Skeletal muscle satellite cell (primary cell): ENCODE measurements around the gene SYNJ2.

ENCODE experiments used
- H3K27me3 ChIP-seq: 2 replicates; pipeline ENCODE4 v1.7.0; 2013; ENCODE audit warnings: low read length; ENCODE audit not compliant: control insufficient read depth, insufficient read depth
- H3K36me3 ChIP-seq: 2 replicates; pipeline ENCODE4 v1.7.0; 2013; ENCODE audit warnings: mild to moderate bottlenecking, control low read depth, low read length; ENCODE audit not compliant: insufficient read depth
- H3K4me1 ChIP-seq: 2 replicates; pipeline ENCODE4 v1.7.0; 2013; ENCODE audit warnings: low read length; ENCODE audit not compliant: control insufficient read depth, insufficient read depth
- H3K4me2 ChIP-seq: 2 replicates; pipeline ENCODE4 v1.7.0; 2013; ENCODE audit warnings: mild to moderate bottlenecking, low read length
- H3K4me3 ChIP-seq: 2 replicates; pipeline ENCODE4 v1.7.0; 2013; ENCODE audit warnings: low read length
- H3K9ac ChIP-seq: 2 replicates; pipeline ENCODE4 v1.7.0; 2013; ENCODE audit warnings: mild to moderate bottlenecking, low read depth, low read length, moderate library complexity
- H3K9me3 ChIP-seq: replicated peaks from 2 replicates; pipeline ENCODE4 v1.7.0; 2013; ENCODE audit warnings: mild to moderate bottlenecking, control low read depth, low read length

The SYNJ2 gene

GRCh38 chr6:158095031-158095430, 113.4 kb downstream of the SYNJ2 start:
- no peaks in the 10 kb centered on the region for H3K4me1 ChIP-seq
- H3K36me3 ChIP-seq, result peaks cover 79% of the 10 kb centered on the region
- H3K9me3 ChIP-seq, result no peaks in the 10 kb centered on the region
- H3K4me3 ChIP-seq, result no peak overlapping the region
- no peaks in the 10 kb centered on the region for H3K27me3 ChIP-seq
- no peak overlapping the region for H3K4me2 ChIP-seq
- H3K9ac ChIP-seq, result no peak overlapping the region

- Histone ChIP-seq H3K27me3 (no peaks in the 10 kb centered on the region), H3K4me1 (no peaks in the 10 kb centered on the region), H3K4me3 (no peak overlapping the region), H3K9ac (no peak overlapping the region), H3K9me3 (no peaks in the 10 kb centered on the region), H3K36me3 (peaks cover 73% of the 10 kb centered on the region), H3K4me2 (no peak overlapping the region)
Measured at GRCh38 chr6:158095671-158096070, 114.0 kb downstream of the SYNJ2 start.

GRCh38 chr6:158103228-158103627, 121.6 kb downstream of the SYNJ2 start:
- no peaks in the 10 kb centered on the region for H3K9me3 ChIP-seq
- no peaks in the 10 kb centered on the region for H3K4me1 ChIP-seq
- no peak overlapping the region for H3K4me2 ChIP-seq
- H3K27me3 ChIP-seq, result no peaks in the 10 kb centered on the region
- no peak overlapping the region for H3K9ac ChIP-seq
- H3K4me3 ChIP-seq, result no peak overlapping the region
- H3K36me3 ChIP-seq, result peaks cover 26% of the 10 kb centered on the region

- H3K4me2 ChIP-seq, result no peak overlapping the region
- H3K9ac ChIP-seq, result no peak overlapping the region
- no peaks in the 10 kb centered on the region for H3K4me1 ChIP-seq
Measured at GRCh38 chr6:158104696-158105095, 123.0 kb downstream of the SYNJ2 start.

GRCh38 chr6:158109748-158110147, 128.1 kb downstream of the SYNJ2 start:
- H3K9ac ChIP-seq, result no peak overlapping the region
- H3K27me3 ChIP-seq, result no peaks in the 10 kb centered on the region
- H3K36me3 ChIP-seq, result peaks cover 36% of the 10 kb centered on the region
- no peak overlapping the region for H3K4me2 ChIP-seq
- no peak overlapping the region for H3K4me3 ChIP-seq
- no peaks in the 10 kb centered on the region for H3K4me1 ChIP-seq
- no peaks in the 10 kb centered on the region for H3K9me3 ChIP-seq

More at GRCh38 chr6:158104696-158105095, 123.0 kb downstream of the SYNJ2 start:
- Histone ChIP-seq H3K36me3 (peaks cover 28% of the 10 kb centered on the region), H3K9me3 (no peaks in the 10 kb centered on the region), H3K4me3 (no peak overlapping the region), H3K27me3 (no peaks in the 10 kb centered on the region)

GRCh38 chr6:158110986-158111385, 129.3 kb downstream of the SYNJ2 start:
- Histone ChIP-seq H3K4me2 (no peak overlapping the region), H3K4me3 (no peak overlapping the region), H3K4me1 (no peaks in the 10 kb centered on the region), H3K36me3 (peaks cover 46% of the 10 kb centered on the region), H3K27me3 (no peaks in the 10 kb centered on the region), H3K9ac (no peak overlapping the region), H3K9me3 (no peaks in the 10 kb centered on the region)

GRCh38 chr6:158111987-158112386, 130.3 kb downstream of the SYNJ2 start:
- Histone ChIP-seq H3K4me1 (no peaks in the 10 kb centered on the region), H3K4me3 (no peak overlapping the region), H3K4me2 (no peak overlapping the region), H3K36me3 (peaks cover 48% of the 10 kb centered on the region), H3K9ac (no peak overlapping the region), H3K27me3 (no peaks in the 10 kb centered on the region), H3K9me3 (no peaks in the 10 kb centered on the region)

- H3K27me3 ChIP-seq, result no peaks in the 10 kb centered on the region
- H3K9me3 ChIP-seq, result no peaks in the 10 kb centered on the region
- no peaks in the 10 kb centered on the region for H3K4me1 ChIP-seq
- H3K9ac ChIP-seq, result no peak overlapping the region
- no peak overlapping the region for H3K4me2 ChIP-seq
- no peak overlapping the region for H3K4me3 ChIP-seq
- peaks cover 44% of the 10 kb centered on the region for H3K36me3 ChIP-seq
Measured at GRCh38 chr6:158113802-158114201, 132.1 kb downstream of the SYNJ2 start.

- Histone ChIP-seq H3K9me3 (no peaks in the 10 kb centered on the region), H3K9ac (no peak overlapping the region), H3K4me3 (no peak overlapping the region), H3K4me1 (no peaks in the 10 kb centered on the region), H3K27me3 (no peaks in the 10 kb centered on the region), H3K36me3 (peaks cover 36% of the 10 kb centered on the region), H3K4me2 (no peak overlapping the region)
Measured at GRCh38 chr6:158115102-158115501, 133.4 kb downstream of the SYNJ2 start.

- no peak overlapping the region for H3K4me2 ChIP-seq
- peaks cover 36% of the 10 kb centered on the region for H3K36me3 ChIP-seq
- H3K9me3 ChIP-seq, result no peaks in the 10 kb centered on the region
- H3K4me1 ChIP-seq, result no peaks in the 10 kb centered on the region
- H3K9ac ChIP-seq, result no peak overlapping the region
- H3K27me3 ChIP-seq, result no peaks in the 10 kb centered on the region
- no peak overlapping the region for H3K4me3 ChIP-seq
Measured at GRCh38 chr6:158115508-158115907, 133.8 kb downstream of the SYNJ2 start.

GRCh38 chr6:158118886-158119285, 137.2 kb downstream of the SYNJ2 start:
- H3K36me3 ChIP-seq, result peaks cover 22% of the 10 kb centered on the region
- no peaks in the 10 kb centered on the region for H3K4me1 ChIP-seq
- no peak overlapping the region for H3K9ac ChIP-seq
- no peaks in the 10 kb centered on the region for H3K9me3 ChIP-seq
- H3K4me3 ChIP-seq, result no peak overlapping the region
- no peak overlapping the region for H3K4me2 ChIP-seq
- H3K27me3 ChIP-seq, result no peaks in the 10 kb centered on the region

GRCh38 chr6:158121335-158121734, 139.7 kb downstream of the SYNJ2 start:
- H3K4me1 ChIP-seq, result no peaks in the 10 kb centered on the region
- no peak overlapping the region for H3K4me3 ChIP-seq
- H3K9me3 ChIP-seq, result no peaks in the 10 kb centered on the region
- no peaks in the 10 kb centered on the region for H3K27me3 ChIP-seq
- H3K4me2 ChIP-seq, result no peak overlapping the region
- H3K9ac ChIP-seq, result no peak overlapping the region
- peaks cover 11% of the 10 kb centered on the region for H3K36me3 ChIP-seq
